Liver (tissue), 10 donors: Measurements from ENCODE around the gene ZDBF2. TPM values are rescaled to one million over a fixed set of nuclear protein-coding genes. Genes with fewer than 3 reads are reported as not detected.

Experiments used
- DNase-seq: peaks from one replicate; pipeline ENCODE4 v3.0.0-alpha.2; 2017; ENCODE audit warnings: low spot score
- H3K27ac ChIP-seq, 2 donors: one replicate each; pipeline ENCODE4 v1.7.0; 2013; ENCODE audit warnings: inconsistent platforms in 2 of 2, low read length in 2 of 2, control low read depth in 1 of 2, low read depth in 1 of 2, mild to moderate bottlenecking in 1 of 2
- H3K27me3 ChIP-seq, 4 donors: one replicate each; pipeline versions ENCODE4 v1.6.1 to v1.7.0; 2013; ENCODE audit warnings: low read length in 3 of 4, inconsistent platforms in 1 of 4, mild to moderate bottlenecking in 1 of 4, moderate library complexity in 1 of 4; ENCODE audit not compliant: control insufficient read depth in 4 of 4, insufficient read depth in 4 of 4
- H3K36me3 ChIP-seq, 4 donors: one replicate each; pipeline versions ENCODE4 v1.6.1 to v1.7.0; 2013; ENCODE audit warnings: low read length in 3 of 4, mild to moderate bottlenecking in 3 of 4, low read depth in 1 of 4, moderate library complexity in 1 of 4; ENCODE audit not compliant: control insufficient read depth in 4 of 4, insufficient read depth in 3 of 4
- H3K4me1 ChIP-seq, 4 donors: one replicate each; pipeline versions ENCODE4 v1.6.1 to v1.7.0; 2013; ENCODE audit warnings: low read length in 3 of 4, mild to moderate bottlenecking in 3 of 4, moderate library complexity in 1 of 4; ENCODE audit not compliant: control insufficient read depth in 4 of 4, insufficient read depth in 4 of 4
- H3K4me3 ChIP-seq, 3 donors: one replicate each; pipeline versions ENCODE4 v1.6.1 to v1.7.0; 2013; ENCODE audit warnings: low read length in 3 of 3, control low read depth in 1 of 3, low read depth in 1 of 3, mild to moderate bottlenecking in 1 of 3
- H3K9ac ChIP-seq, 2 donors: one replicate each; pipeline ENCODE4 v1.7.0; 2013; ENCODE audit warnings: low read length in 2 of 2, mild to moderate bottlenecking in 2 of 2, moderate library complexity in 2 of 2, control low read depth in 1 of 2, low read depth in 1 of 2
- H3K9me3 ChIP-seq, 4 donors: one replicate each; pipeline versions ENCODE4 v1.6.1 to v1.7.0; 2013; ENCODE audit warnings: low read length in 3 of 4; ENCODE audit not compliant: control insufficient read depth in 4 of 4
- ATF3 ChIP-seq: IDR thresholded peaks from 2 replicates; pipeline ENCODE4 v1.6.1; 2016; ENCODE audit warnings: antibody characterized with exemption
- EGR1 ChIP-seq, 2 donors: IDR thresholded peaks; 2 replicates each; pipeline ENCODE4 v1.6.1; 2016 to 2018; ENCODE audit warnings: antibody characterized with exemption in 2 of 2, low read depth in 2 of 2
- FOXA1 ChIP-seq: IDR thresholded peaks from 2 replicates; pipeline ENCODE4 v1.6.1; 2016; ENCODE audit warnings: antibody characterized with exemption
- MAX ChIP-seq: IDR thresholded peaks from 2 replicates; pipeline ENCODE4 v1.6.1; 2016; ENCODE audit warnings: antibody characterized with exemption
- NR2F2 ChIP-seq: IDR thresholded peaks from 2 replicates; pipeline ENCODE4 v1.6.1; 2016; ENCODE audit warnings: antibody characterized with exemption
- REST ChIP-seq: IDR thresholded peaks from 2 replicates; pipeline ENCODE4 v1.6.1; 2016; ENCODE audit warnings: antibody characterized with exemption, mild to moderate bottlenecking
- ZBTB33 ChIP-seq: IDR thresholded peaks from 2 replicates; pipeline ENCODE4 v1.6.1; 2016; ENCODE audit warnings: antibody characterized with exemption
- WGBS: extraction: QIAGEN DNeasy Blood & Tissue Kit; methylation state at CpG from one replicate; pipeline ENCODE4 v1.1.7; 2013; 5-methylcytosine and 5-hydroxymethylcytosine counted together
- polyA plus RNA-seq, 2 donors: library from polyadenylated mRNA; stranded (reverse) in 1 of 2; unstranded in 1 of 2; fragments of 200-250 nt in 1 of 2; fragments of >200 nt in 1 of 2; fragmentation: Nextera tagmentation in 1 of 2; extraction: Ambion mirVana in 1 of 2; gene quantifications; one replicate each; pipeline versions ENCODE4 v1.2.1 to v1.2.3, GENCODE V29; 2013 to 2015
- small RNA-seq: library from RNA; depleted of rRNA; stranded (forward); fragments of <200 nt; gene quantifications from one replicate; pipeline ENCODE3, GENCODE V24; 2014
- total RNA-seq, 2 donors: library from RNA; depleted of rRNA; stranded (reverse); fragments of >200 nt; gene quantifications; one replicate each; pipeline ENCODE4 v1.2.3, GENCODE V29; 2014
- donor health status: healthy.
- donor health status: healthy.
- donor health status: healthy.
- donor health status: healthy.
- donor health status: healthy.

The ZDBF2 gene
- total and polyA plus RNA-seq, 4 donors: 0.97 to 5.9 (median 1.9) TPM

GRCh38 chr2:206361407-206362045 lies 87.1 kb downstream of the ZDBF2 start:
- no peak for TF ChIP-seq ZBTB33
- TF ChIP-seq NR2F2: no peak
- no peak for TF ChIP-seq ATF3
- no peak for TF ChIP-seq REST
- TF ChIP-seq MAX: no peak
- TF ChIP-seq FOXA1: no peak
- TF ChIP-seq EGR1 (IDR thresholded peaks at IDR 0.05; ENCODE audit: low read depth in 2 of 2): no peak

More at GRCh38 chr2:206361407-206362045, 87.1 kb downstream of the ZDBF2 start:
- H3K9me3 ChIP-seq: peaks cover 0 to 9% (median 2%) of the 10 kb centered on the region in 4 donors
- no peaks in the 10 kb centered on the region for H3K36me3 ChIP-seq
- DNase-seq: no peak
- no peaks in the 10 kb centered on the region for H3K4me1 ChIP-seq
- H3K27me3 ChIP-seq: no peaks in the 10 kb centered on the region
- H3K27ac ChIP-seq: no peak overlapping the region
- H3K9ac ChIP-seq: no peak overlapping the region
- no peak overlapping the region for H3K4me3 ChIP-seq
- 93% methylated on average over 2 of the region's 2 CpGs for whole genome bisulfite sequencing

Small RNAs within 50 kb of the gene (small RNA-seq; reads per million reads assigned to genes)
- gene HMGN1P6 (not detected), gene RN7SKP260 (not detected)

Other genes starting within 250 kb of the ZDBF2 start
- gene INO80D, start 188.5 kb upstream of the ZDBF2 start, total RNA-seq: 10 to 100 TPM in 1 of 2 donors, 1 to 10 TPM in 1; 8.1 to 10.3 TPM
- 1 to 10 TPM in 1 of 2 donors, under 1 TPM in 1; 0.76 to 2.6 TPM for gene INO80D, start 188.5 kb upstream of the ZDBF2 start, polyA plus RNA-seq
- gene NDUFS1, start 115.2 kb upstream of the ZDBF2 start, total RNA-seq: 100 to 1,000 TPM in 1 of 2 donors, 10 to 100 TPM in 1; 80.7 to 167 TPM
- gene NDUFS1, start 115.2 kb upstream of the ZDBF2 start, polyA plus RNA-seq: 10 to 100 TPM; 39.7 to 85.7 TPM
- gene EEF1B2, start 114.8 kb upstream of the ZDBF2 start, total RNA-seq: 100 to 1,000 TPM; 143 to 328 TPM
- 100 to 1,000 TPM; 186 to 365 TPM for gene EEF1B2, start 114.8 kb upstream of the ZDBF2 start, polyA plus RNA-seq
- under 1 TPM; 0.17 to 0.51 TPM for gene ADAM23, start 168.9 kb downstream of the ZDBF2 start, total RNA-seq
- under 1 TPM in 1 of 2 donors, not detected in 1; 0.12 TPM for gene ADAM23, start 168.9 kb downstream of the ZDBF2 start, polyA plus RNA-seq